ENCODE data around the gene OMP. TPM values are rescaled to one million over a fixed set of nuclear protein-coding genes. Genes with fewer than 3 reads are reported as not detected.

The OMP gene
- total and polyA plus RNA-seq, 2 of the 13 experiments (the other 11 are each of a cell fraction or from before 2014, with no cell fraction given), result not detected

GRCh38 chr11:77146261-77147035 is 43.8 kb downstream of the OMP start (continued):
- TF ChIP-seq KDM3A (CRISPR knock-in tag; IDR thresholded peaks at IDR 0.05; ENCODE audit: low read depth) (no peak), PHB2 (IDR thresholded peaks at IDR 0.05; ENCODE audit: partially characterized antibody) (no peak), KLF15 (CRISPR knock-in tag; IDR thresholded peaks at IDR 0.05; ENCODE audit: borderline replicate concordance) (no peak)

- no peak overlapping the region for H3K4me2 ChIP-seq (ENCODE audit: low read depth, low read length)
- no peak overlapping the region for H3K27ac ChIP-seq (ENCODE audit: extremely low read length, insufficient read depth, low read length)
- peaks cover 38% of the 10 kb centered on the region for H3K4me1 ChIP-seq (ENCODE audit: insufficient read depth, low read length)
- FAIRE-seq (no peak), ATAC-seq (no peak), DNase-seq (ENCODE audit: low spot score) (no peak)
- intact Hi-C loops (cut with micrococcal nuclease; ENCODE audit: unreplicated experiment), result no loop called here
- H3K79me2 ChIP-seq (ENCODE audit: insufficient read depth, low read length), result no peaks in the 10 kb centered on the region
- H3K9me3 ChIP-seq (ENCODE audit: low read length), result no peaks in the 10 kb centered on the region
- ChIA-PET CTCF (ENCODE audit: low intra/inter-chr PET ratio, low total read pairs) (no interaction called here), POLR2A (interaction anchor here (1.0 to 1.2 kb wide), 2 partner anchors 16 to 19 kb away, joined by 3 to 4 read pairs; partner anchors contain the start of gene MYO7A)
- no peaks in the 10 kb centered on the region for H3K27me3 ChIP-seq (ENCODE audit: control insufficient read depth in 1 of 2, insufficient read depth in 2 of 2, low read length in 2 of 2)
- no peaks in the 10 kb centered on the region for H4K20me1 ChIP-seq (ENCODE audit: insufficient read depth, low read length)
- no TSS peak for BruUV-seq (replicated peaks)
- no peak overlapping the region for H3K9ac ChIP-seq (ENCODE audit: insufficient read depth, low read depth, low read length)
- H3K36me3 ChIP-seq (replicated peaks in 1 of 2; ENCODE audit: control insufficient read depth in 1 of 2, insufficient read depth in 2 of 2, low read length in 2 of 2), result no peaks in the 10 kb centered on the region
- no peak overlapping the region for H3K4me3 ChIP-seq (replicated peaks in 1 of 3; ENCODE audit: insufficient read depth in 1 of 3, low read depth in 2 of 3, low read length in 3 of 3)
- WGBS (ENCODE audit: low lambda C conversion rate), result 85% methylated on average over 1 of the region's 1 CpG
- no peak overlapping the region for H2AFZ ChIP-seq (ENCODE audit: low read length)
- in situ Hi-C loops (cut with HindIII; ENCODE audit: extremely low pct_ligation_motif_present, low pct_unique_long_range_greater_than_20kb), result no loop called here
- no peak for TF ChIP-seq ZBTB8A (CRISPR knock-in tag; IDR thresholded peaks at IDR 0.05; ENCODE audit: borderline replicate concordance, low read depth)
- TF ChIP-seq SOX13 (IDR thresholded peaks at IDR 0.05), result no peak
- no peak for TF ChIP-seq SOX13 (CRISPR knock-in tag; conservative IDR thresholded peaks at IDR 0.05 in 1 of 2, IDR thresholded peaks at IDR 0.05 in 1 of 2)
- no peak for TF ChIP-seq FOXC1 (CRISPR knock-in tag; IDR thresholded peaks at IDR 0.05; ENCODE audit: borderline replicate concordance)
- no peak for TF ChIP-seq ZNF580 (CRISPR knock-in tag; IDR thresholded peaks at IDR 0.05; ENCODE audit: borderline replicate concordance, low read depth)
- TF ChIP-seq ZNF101 (CRISPR knock-in tag; IDR thresholded peaks at IDR 0.05; ENCODE audit: borderline replicate concordance, low read depth), result no peak
- no peak for TF ChIP-seq CBFB (CRISPR knock-in tag; IDR thresholded peaks at IDR 0.05)
- TF ChIP-seq RCOR2 (CRISPR knock-in tag; IDR thresholded peaks at IDR 0.05), result no peak
- no peak for TF ChIP-seq ZNF75D (CRISPR knock-in tag; IDR thresholded peaks at IDR 0.05; ENCODE audit: borderline replicate concordance)
- no peak for TF ChIP-seq ZBTB40 (IDR thresholded peaks at IDR 0.05)
- TF ChIP-seq ZBTB40 (CRISPR knock-in tag; IDR thresholded peaks at IDR 0.05), result no peak
- TF ChIP-seq FOXJ3 (CRISPR knock-in tag; IDR thresholded peaks at IDR 0.05; ENCODE audit: borderline replicate concordance), result no peak
Observed at GRCh38 chr11:77147036-77147315, 44.3 kb downstream of the OMP start.

Data from HepG2 (cell line).